GM12801 (cell line): Measurements from ENCODE around the gene LCN6.

ENCODE experiments used
- TF ChIP-seq, protein P1 (sequence below): IDR thresholded peaks from one replicate; pipeline ENCODE4 v1.5.1; 2011; ENCODE audit warnings: control low read depth; ENCODE audit not compliant: insufficient read length; ENCODE audit errors: extremely low read depth

Gene LCN6

DNA sequence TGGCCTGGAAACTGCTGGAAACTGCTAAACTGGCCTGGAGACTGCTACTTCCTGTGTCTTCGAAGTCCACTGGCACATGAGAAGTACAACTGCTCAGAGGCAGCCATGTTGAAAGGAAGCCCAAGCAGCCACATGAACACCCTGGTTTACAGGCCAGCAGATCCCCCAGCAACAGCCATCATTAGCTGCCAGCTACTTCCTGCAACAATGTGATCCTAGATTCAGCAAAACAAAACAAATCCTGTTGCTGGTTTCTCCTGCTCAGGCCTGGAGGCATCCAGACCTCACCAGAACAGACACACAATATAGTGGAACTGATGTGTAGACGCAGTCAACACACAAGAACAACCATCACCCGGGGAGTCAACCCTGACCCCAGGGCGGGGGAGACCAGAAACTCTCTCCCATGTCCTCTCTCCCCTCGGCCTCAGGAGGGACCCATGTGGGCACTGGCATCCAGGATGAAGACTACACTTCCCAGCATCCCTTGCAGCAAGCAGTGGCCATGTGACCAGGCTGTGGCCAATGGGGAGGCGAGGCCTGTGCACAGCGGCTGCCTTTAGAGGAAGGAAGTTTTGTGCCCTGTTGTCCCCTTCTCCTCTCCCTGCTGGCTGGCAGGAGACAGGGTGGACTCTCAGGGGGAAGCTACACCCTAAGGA is 25.2 kb upstream of the LCN6 start:
- TF ChIP-seq, protein P1, sequence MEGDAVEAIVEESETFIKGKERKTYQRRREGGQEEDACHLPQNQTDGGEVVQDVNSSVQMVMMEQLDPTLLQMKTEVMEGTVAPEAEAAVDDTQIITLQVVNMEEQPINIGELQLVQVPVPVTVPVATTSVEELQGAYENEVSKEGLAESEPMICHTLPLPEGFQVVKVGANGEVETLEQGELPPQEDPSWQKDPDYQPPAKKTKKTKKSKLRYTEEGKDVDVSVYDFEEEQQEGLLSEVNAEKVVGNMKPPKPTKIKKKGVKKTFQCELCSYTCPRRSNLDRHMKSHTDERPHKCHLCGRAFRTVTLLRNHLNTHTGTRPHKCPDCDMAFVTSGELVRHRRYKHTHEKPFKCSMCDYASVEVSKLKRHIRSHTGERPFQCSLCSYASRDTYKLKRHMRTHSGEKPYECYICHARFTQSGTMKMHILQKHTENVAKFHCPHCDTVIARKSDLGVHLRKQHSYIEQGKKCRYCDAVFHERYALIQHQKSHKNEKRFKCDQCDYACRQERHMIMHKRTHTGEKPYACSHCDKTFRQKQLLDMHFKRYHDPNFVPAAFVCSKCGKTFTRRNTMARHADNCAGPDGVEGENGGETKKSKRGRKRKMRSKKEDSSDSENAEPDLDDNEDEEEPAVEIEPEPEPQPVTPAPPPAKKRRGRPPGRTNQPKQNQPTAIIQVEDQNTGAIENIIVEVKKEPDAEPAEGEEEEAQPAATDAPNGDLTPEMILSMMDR: no peak

DNA sequence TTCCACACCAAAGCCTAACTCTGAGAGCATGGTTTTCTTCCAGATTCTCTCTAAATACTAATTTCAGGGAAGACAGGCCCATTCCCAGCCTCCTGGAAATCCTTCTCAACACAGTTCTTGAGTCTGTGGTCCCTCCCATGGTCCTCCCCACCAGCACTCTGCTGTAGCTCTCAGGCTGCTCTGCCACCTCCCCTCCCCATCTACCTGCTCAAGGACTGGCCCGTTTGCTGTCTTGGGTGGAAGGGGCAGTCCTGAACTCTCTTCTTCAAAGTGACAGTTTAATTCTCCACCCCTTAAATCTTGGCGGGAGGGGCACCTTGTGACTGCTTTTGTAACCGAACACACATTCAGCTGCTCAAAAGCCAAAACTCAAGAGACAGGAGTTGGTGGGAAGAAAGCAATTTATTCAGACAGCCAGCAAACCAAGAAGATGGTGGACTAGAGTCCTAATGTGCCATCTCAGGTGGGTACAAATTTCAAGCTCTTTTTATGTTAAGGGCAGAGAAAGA is 23.6 kb upstream of the LCN6 start:
- TF ChIP-seq, protein P1: no peak

DNA sequence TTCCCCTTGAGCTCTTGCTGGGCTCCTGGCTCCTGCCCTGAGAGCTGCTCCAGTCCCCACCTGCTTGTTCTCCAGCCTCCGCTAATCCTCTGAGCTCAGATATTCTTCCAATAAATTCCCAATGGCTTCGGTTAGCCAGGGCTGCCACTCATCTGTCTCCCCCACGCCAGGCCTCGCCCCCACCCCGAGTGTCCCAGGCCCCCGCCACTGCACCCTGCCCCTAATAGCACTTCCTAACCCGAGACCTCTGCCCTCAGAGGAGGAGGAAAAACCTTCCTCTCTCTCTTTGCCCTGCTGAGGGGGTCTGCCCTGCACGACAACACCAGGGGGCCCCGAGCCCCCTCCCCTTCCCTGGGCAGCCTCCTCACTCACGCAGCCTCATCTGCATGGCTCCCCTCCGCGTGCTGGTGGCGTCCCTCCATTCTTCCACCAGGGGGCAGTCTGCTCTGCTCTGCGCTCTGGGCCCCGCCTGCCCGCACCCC is 21.4 kb upstream of the LCN6 start:
- TF ChIP-seq, protein P1: no peak

DNA sequence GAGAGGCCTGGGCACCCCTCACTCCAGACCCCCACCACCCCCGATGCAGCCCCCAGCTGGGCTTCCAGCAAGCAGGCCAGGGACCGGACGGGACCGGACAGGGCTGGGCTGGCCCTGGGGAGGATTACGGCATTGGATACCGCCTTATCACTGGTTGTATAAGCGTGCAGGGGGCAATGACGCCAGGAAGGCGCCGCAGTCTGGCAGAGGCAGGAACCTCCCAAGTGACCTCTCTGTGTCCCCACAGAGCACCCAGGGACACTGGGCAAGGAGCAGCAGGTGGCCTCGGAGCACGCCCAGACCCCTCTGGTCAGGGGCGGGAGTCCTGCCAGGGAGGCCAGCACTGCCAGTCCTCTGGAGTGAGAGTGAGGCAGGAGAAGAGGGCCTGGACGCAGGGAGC is 16.7 kb upstream of the LCN6 start:
- TF ChIP-seq, protein P1: no peak

DNA sequence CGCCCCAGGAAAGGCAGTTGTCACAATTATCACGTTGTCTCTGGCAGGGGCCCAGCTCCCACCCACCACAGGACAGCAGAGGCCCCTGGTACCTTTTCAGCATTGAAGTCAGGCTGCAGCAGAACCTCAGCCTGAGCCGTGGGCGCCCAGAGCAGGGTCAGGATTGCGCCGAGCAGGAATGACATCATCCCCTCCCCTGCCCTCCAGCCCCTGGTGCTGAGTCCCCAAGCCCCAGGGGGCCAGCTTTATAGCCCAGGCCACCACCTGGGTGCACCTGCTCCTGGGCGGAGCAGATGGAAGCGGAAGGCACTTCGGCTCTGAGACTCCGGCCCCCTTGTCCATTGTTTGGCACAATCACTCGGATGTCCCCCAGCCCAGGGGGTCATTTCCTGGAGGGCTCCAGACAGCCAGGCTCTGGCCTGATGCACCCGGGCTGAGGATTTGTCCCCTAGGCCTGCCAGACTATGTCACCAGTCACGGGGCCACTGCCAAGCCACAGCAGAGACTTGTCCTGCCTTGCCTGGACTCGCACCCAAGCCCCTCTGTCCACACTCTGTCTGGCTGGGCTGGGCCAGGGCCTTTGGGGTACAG is 16.1 kb upstream of the LCN6 start, which contains the start of gene LCN15:
TSS of gene LCN15 (minus strand) at position 218 of the 591 bp plus-strand sequence. CDS start at position 188, 30 bp downstream.
- TF ChIP-seq, protein P1: no peak

DNA sequence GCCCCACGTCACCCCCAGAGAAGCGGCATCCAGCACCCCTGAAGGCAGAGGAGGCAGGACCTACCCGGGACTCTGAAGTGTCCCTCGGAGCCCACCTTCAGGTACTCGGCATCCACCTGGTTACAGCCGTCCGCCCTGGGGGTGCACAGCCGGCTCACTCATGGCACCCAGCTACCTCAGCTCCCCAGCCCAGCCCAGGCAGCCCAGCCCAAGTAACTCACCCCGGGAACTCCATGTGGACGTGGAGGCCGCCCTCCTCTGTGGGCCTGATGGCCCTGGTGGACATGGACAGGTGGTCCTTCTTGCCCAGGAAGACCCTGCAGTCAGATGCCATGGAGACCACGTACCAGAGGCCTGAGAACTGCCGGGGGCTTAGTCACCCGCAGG is 15.3 kb upstream of the LCN6 start:
- TF ChIP-seq, protein P1: no peak

DNA sequence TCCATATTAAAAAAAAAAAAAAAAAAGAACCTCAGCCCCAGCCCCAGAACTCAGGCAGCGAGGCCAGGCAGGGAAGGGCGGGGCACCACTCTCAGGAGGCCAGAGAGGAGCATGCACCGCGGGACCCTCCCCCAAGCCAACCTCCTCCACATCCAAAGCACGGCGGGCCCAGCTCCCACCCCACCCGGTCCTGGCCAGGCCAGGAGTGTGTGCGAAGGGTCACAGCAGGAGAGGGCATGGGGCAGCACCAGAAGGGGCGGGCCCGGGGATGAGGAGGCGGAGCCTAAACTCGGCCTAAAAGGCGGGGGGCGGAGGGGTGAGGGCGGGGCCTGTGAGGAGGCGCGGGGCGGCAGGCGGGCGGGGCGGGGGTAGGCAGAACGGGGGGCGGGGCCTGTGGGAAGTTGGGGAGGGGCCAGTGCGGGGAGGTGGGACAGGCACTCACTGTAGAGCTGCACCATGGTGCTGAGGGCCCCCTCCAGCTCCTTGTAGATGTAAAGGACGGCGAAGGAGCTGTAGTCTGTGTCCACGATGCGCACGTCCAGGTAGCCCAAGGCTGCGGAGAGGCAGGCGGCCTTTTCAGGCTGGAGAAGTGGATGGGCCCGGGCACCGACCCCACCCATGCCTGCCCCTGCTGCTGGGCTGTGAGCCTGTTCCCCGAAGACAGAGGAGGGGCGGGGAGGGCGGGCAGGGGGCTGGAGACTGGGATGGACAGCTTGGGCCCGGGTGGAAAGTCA is 14.8 kb upstream of the LCN6 start:
- TF ChIP-seq, protein P1: no peak
